AG09319 (cell line): ENCODE measurements around the gene CTSW.

ENCODE experiments used
- DNase-seq: peaks from one replicate; pipeline ENCODE4 v3.0.0-alpha.2; 2010; ENCODE audit warnings: low read depth; ENCODE audit errors: extremely low read depth
- TF ChIP-seq, protein P1 (sequence below): IDR thresholded peaks from 2 replicates; pipeline ENCODE4 v1.5.1; 2011; ENCODE audit warnings: low read depth, mild to moderate bottlenecking, inconsistent platforms, low read length, moderate library complexity

CTSW gene

DNA sequence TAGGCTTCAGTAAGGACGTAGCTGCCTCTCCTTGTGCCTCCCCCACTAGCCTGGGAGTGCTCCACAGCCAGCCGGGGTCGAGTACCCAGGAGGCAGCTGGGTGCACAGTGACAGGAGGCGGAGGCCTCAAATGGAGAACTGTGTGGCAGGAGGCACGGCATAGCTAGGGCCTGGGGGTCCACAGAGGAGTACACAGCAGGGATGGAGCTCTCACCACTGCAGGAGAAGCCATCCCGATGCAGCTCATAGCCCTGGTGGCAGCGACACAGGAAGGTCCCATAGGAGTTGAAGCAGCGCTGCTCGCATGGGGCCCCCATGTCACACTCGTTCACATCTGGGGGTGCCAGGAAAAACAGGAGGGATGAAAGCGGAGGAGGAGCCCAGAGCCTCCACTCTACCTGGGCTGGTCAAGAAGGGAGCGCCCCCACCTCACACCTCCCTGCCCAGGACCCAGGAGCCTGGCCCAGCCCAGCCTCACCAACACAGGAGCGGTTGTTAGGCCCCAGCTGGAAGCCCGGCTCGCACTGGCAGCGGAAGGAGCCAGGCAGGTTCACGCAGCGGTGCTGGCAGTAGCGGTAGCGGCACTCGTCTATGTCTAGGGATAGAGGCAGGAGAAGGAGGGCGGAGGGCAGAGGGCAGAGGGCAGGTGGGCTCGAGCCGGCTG lies 9.9 kb upstream of the CTSW start:
- TF ChIP-seq, protein P1, sequence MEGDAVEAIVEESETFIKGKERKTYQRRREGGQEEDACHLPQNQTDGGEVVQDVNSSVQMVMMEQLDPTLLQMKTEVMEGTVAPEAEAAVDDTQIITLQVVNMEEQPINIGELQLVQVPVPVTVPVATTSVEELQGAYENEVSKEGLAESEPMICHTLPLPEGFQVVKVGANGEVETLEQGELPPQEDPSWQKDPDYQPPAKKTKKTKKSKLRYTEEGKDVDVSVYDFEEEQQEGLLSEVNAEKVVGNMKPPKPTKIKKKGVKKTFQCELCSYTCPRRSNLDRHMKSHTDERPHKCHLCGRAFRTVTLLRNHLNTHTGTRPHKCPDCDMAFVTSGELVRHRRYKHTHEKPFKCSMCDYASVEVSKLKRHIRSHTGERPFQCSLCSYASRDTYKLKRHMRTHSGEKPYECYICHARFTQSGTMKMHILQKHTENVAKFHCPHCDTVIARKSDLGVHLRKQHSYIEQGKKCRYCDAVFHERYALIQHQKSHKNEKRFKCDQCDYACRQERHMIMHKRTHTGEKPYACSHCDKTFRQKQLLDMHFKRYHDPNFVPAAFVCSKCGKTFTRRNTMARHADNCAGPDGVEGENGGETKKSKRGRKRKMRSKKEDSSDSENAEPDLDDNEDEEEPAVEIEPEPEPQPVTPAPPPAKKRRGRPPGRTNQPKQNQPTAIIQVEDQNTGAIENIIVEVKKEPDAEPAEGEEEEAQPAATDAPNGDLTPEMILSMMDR = no peak
- DNase-seq = no peak

DNA sequence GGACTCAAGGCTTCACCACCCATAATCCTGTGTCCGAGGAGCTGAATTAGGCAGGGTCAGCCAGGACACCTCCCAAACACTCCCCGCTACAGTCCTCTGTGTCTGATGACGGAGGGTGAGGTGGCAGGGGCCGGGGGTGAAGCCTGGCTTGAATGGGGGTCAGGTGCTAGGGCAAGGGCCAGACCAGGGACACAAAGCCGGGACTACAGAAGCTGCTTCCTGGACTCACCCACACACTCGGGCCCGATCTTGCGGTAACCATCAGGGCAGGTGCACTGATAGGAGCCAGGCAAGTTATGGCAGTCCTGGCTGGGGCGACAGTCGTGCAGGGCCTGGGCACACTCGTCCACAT lies 9.4 kb upstream of the CTSW start:
- no peak for DNase-seq
- TF ChIP-seq, protein P1 = no peak

DNA sequence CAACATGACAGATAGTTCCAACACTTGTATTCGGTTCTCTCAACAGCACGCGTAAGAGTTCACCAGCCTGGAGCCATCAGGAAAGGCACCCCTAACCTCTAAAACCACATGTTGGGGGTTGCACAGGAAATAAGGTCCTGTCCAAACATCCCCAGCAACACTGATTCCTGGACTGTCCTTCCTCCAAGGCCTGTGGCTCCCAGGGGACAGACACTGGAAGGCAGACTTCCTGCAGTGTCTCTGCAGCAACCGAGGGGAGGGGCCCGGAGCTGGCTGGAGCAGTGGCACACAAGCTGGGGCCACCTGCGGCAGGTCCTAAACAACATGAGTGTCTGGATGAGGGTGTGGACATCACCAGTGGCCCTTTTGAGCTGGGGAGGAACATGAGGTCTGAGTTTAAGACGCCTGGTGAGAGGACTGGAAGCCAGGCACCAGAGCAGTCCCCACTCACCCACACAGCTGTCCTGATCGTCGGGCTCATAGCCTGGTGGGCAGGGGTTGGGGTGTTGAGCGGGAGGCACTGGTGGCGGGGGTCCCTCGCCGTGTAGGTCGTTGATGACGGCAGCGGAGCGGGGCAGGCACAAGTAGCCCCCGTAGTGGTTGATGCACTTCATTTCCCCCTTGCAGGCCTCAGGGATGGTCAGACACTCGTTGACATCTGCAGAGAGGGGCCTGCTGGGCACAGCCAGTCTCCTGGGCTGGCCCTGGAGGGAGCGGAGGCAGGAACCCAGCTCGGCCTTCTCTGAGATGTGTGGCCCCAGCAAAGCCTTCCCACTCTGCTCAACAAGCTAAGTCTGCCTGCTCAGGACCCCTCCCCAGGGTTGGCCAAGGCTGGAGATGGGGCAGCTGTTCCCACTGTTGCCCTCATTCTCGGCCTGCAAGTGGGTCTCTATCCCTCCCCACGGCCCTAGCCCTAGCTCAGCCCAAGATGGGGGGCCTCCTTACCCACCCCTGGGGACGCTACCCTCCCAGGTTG lies 8.6 kb upstream of the CTSW start:
- DNase-seq = no peak
- TF ChIP-seq, protein P1 = no peak

DNA sequence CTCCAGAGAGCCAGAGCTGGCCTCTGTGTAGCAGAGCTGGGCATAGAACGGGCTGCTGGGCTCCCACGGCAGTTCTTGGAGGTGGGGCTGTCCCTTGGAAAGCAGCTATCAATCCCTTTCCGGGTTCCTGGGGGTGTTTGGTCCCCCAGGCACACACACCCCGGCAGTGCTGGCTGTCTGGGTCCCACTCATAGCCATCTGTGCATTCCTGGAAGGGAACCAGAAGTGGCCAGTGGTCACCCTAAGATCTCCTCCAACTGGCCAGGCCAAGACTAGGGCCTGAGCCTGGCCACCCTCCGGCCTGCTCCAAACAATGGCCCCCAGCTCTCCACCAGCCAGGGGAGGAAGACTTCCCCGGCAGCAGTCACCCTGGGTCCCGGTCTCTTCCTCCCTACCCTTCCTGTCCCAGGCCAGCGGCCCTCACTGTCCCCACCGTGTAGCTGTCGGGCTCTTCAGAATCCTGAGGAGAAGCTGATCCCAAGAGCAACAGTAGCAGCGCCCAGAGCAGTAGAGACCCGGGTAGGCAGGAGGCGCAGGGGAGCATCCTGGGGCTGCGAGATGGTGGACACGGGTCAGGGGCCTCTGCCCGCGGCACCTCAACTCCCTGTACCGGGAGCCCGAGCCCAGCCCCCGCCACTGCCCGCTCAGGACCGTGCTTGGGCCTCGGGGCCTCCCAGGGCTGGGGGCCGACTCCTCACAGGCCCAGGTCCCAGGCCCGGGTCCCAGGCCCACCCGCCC lies 7.7 kb upstream of the CTSW start:
- DNase-seq = no peak
- TF ChIP-seq, protein P1 = peak; percentile 26

DNA sequence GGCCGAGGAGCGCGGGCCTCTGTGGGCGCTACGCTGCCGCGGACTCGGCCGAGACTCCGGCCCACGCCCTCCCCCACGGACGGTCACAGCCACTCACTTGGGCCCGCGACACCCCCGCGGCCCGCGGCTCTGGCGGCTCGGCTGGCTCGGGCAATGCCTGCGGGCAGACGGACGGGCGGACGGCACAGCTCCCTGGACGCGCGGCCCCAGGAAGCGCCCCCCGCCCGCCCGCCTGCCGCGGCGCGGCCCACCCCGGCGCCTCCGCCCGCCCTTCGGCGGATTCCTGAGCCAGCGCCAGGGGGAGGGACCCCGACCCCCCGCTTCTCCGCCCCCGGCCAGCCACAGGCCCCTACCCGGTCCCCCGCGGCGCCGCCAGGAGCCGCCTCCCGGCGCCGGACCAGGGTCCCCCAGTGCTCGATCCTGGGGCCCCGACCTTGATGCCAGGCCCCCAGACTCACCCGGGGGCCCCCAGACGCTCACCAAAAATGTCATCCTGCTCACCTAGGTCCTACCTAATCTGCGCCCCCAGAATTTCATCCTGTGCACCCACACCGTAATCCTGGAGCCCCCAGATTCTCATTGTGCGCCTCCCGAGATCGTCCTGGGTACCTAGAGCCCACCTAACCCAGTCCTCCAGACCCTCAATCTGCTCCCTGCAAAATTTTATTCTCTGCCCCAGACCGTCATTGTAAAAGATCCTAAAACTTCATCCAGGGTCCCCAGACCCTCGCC lies 6.9 kb upstream of the CTSW start, which contains the start of gene EFEMP2:
EFEMP2 (minus strand) TSS at position 215 of the 732 bp plus-strand sequence. CDS start 446 bp downstream, outside the sequence.
- TF ChIP-seq, protein P1 = no peak
- DNase-seq = no peak

DNA sequence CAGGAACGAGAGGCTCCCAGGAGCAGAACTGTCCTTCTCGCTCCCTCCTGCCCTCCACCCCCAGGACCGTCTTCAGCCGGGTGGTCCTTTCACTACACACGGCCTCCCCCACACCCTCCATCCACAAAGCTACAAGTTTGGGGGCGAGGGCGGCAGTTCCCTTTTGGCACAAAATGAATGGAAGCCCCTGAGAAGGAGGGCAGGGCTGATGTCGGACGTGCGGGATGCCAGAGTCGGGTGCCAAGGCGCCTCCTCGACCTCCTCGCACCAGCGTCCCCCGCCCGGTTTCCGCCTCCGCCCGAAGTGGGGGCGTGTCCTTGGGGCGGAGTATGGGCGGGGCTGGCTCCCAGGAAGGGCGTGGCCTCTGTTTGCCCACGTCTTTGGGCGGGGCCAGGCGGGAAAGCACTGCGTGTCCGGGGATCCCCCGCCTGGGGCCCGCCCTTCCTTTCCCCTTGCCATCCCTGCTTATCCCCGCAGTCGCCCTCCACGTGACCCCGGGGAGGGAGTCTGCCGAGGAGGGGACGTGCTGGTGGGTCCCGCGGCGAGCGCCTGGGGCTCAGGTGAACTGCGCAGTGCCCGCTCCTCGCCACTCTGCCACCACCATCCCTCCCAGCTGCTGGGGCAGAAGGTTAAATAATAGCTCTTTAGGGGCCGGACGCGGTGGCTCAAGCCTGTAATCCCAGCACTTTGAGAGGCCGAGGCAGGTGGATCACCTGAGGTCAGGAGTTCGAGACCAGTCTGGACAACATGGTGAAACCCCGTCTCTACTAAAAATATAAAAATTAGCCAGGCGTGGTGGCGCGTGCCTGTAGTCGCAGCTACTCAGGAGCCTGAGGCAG lies 6.1 kb upstream of the CTSW start:
- TF ChIP-seq, protein P1 = no peak
- peak; percentile 83 for DNase-seq
